HG03354 (cell line): ENCODE measurements around the gene ALDH1A3.

Experiments used
- ATAC-seq: cut with Tn5 transposase; IDR thresholded peaks from one replicate; pipeline ENCODE4 v1.9.1; 2021; ENCODE audit warnings: mild to moderate bottlenecking; ENCODE audit not compliant: unreplicated experiment, poor library complexity, severe bottlenecking

Gene ALDH1A3

DNA sequence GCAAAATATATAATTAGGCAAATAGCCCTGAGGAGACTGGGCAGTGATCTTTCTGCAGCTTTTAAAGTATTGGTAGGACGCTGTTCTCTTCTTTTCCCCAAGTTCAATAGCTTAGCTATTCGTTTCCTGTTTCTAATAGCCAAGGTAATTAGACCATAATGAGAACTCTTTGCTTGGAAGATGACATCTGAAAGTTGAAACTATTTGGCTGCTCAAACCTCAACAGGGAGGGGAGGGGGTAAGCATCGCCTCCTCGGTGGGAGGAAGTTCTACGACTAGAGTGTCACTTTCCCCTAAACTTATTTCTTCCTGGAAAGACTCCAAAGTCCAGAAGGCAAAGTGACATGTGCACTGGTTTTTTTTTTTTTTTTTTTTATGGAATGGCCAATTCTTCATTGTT, 22.8 kb upstream of the ALDH1A3 start:
- ATAC-seq: no peak

DNA sequence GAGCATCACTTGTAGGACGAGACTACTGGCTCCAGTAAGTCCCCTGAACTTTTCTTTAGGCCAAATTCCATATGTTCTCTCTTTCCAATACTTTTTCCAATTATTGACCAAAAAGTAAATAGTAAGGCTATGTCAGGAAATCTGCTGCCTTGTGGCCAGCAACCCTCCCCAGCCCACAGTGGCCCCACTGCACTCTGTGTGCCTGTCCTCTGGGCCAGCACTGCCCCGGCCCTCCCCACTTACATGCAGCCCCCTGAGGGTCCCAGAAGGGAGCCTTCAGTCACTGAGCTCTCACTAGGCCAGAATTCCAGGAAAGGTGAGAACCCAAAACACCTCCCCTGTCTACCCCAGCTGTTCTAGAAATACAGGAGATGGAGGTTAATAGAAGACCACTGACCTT, 21.3 kb upstream of the ALDH1A3 start:
- ATAC-seq: no peak

- ATAC-seq: no peak
These were observed 19.4 kb upstream of the ALDH1A3 start for GRCh38 chr15:100859970-100860828.

DNA sequence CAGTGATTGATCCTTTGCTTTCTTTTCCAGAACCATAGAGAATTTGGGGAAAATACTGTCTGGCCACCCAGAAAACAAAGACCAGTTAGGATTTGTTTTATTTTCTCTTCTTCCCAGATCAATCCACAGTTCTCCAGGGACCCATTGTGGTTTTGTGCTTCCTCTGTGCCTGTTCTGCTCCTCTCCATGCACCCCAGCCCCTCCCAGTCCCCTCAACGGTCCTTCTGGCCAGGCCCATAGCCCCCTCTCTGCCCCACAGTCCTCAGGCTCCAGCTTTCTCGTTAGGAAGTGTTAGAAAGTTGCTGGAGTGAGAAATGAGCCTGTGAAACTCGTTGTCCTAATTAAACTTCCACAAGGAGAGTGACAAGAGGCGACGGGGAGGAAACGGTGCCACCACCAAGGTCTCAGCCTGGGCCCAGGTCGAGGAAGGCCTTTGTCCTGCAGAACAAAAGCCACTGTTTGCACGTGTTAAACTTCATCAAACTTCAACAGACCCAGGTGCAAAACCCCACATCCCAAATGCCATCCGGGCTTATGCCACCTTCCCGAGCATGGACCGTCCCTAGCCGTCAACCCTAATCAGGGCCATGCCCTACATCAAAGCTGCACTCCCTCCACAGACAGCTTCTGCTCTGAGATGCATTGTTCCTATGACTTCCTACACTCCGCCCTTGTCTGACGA, 18.7 kb upstream of the ALDH1A3 start:
- no peak for ATAC-seq

- ATAC-seq: no peak
These were observed 18.1 kb upstream of the ALDH1A3 start for GRCh38 chr15:100861511-100861991.

DNA sequence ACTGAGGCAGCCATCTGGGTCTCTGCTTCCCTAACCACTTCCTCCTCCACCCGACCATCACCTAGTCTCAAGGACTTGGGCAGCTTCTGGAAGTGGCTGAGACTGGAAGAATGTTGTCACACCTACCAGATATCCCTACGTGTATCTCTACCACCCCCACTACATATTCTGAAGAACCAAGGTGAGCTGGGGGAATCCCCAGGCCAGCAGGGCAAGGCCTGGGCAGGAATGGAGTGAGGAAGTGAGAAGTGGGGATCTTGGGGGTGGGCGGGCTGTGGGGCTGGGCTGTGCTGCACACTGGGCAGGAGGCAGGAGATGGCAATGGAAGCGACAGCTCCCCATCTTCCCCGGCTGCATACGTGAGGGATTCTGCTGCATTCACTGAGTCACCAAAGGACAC, 17.5 kb upstream of the ALDH1A3 start:
- ATAC-seq: no peak

- ATAC-seq: no peak
These were observed 16.4 kb upstream of the ALDH1A3 start for GRCh38 chr15:100863075-100863795.

- ATAC-seq: no peak
These were observed 15.8 kb upstream of the ALDH1A3 start for GRCh38 chr15:100863796-100864267.

GRCh38 chr15:100866386-100867330, 13.0 kb upstream of the ALDH1A3 start:
- ATAC-seq: no peak

DNA sequence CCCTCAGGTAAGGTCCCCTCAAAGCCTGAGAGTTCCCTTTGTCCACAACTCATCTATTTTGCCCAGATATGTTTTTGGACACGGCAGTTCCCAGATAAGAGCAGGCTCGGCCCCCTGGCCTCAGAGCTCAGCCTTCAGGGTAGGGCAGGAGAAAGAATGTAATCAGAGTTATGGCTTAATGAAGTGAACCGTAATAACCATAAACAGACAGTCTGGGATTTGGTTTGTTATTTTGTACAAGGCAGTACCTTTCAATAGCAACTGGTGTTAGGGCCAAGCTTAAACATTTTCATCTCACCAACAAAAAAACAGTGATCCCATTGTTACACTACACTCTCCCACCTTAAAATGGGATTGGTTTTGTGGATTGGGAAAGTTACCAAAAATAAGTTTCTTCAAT, 12.2 kb upstream of the ALDH1A3 start:
- ATAC-seq: no peak

DNA sequence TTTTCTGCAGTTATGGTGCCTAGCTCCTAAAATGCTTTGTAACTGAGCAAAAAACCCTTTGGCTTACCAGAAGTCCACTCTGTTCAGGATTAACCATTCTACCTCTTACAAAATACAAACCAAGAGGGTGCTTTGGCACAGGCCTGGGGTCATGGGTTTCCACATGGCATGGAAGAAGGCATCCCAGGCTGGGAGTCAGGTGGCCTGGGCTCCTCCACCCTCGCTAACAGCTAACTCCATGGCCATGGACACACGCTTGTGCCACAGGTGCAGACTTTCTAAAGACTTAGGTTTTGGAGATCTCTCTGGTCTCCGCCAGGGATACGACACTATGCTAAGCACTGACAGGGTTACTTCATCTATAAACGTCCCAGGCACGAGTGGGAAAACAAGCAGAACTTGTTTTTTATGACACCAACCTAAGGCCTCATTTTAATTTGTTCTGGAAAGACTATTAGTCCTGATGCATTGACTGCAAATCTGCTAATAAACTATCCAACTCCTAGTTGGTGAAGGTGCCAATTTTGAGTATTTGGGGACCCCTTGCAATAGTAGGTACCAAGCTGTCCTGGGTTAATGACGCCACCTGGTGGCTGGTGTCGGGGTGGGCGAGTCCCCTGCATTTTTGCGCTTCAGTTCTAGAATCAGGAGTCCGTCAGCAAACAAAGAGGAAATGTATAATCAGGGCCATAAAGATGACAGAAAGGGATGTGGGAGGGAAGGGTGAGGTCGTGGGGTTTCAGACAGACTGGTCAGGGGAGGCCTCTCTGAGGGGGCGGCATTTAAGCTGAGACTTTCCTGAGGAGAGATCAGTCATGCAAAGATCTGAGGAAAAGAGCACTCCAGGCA, 10.3 kb upstream of the ALDH1A3 start:
- no peak for ATAC-seq

GRCh38 chr15:100873029-100873677, 6.5 kb upstream of the ALDH1A3 start:
- peak; percentile 76 for ATAC-seq

DNA sequence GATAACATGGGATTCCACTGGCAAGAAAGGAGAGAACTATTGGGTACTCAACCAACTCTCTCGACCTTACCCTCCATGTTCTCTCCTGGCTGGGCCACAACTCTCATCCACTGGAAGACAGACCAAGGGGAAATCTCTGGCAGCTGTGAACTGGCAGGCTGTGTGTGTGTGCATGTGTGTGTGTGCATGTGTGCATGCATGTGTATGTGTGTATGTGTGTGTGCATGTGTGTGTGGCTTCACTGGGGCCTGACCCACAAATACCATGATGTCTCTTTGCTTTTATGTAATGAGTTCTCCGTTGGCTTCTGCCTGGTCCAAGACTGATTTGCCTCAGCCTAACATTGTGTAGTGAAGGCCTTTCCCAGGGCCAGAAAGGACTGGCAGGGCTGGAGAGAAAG, 4.1 kb upstream of the ALDH1A3 start:
- ATAC-seq: no peak

- ATAC-seq: no peak
These were observed 3.7 kb upstream of the ALDH1A3 start for GRCh38 chr15:100875976-100876375.

DNA sequence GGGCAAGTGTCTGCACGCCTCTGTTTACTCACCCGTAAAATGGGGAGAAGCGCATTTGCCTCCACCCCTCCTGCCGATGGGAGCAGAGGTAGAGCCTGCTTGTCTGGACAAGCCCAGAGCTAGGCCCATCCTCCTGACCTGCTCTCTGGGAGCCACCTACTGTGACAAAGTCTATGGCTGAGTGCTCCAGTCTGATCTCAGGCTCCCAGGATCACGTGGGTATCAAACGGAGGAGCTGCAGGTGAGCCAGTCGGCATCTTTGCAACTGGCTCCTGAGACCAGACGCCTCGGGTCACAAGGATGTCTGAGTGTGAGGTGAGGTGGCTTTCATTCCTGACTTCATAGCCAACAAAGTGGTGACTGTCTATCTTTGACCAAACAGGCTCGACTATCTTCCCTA, 2.1 kb upstream of the ALDH1A3 start:
- no peak for ATAC-seq

DNA sequence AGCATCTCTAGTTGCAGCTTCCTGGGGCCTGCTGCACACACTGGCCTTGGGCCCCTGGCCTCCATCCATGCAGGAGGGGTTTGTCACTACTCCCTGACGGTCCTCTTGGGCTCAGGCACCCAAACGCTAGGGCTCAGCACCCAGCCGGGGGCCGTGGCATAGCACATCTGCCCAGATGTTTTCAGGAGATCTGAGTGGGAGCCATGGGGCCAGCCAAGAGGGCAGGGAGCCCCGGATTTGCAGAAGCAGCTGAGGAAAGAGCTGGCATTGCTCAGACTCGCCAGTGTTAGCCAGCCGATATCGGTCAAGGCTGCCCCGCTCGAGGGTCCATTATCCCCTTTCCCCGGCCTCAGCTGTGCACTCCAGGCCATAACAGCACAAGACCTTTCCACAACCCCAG, 1.5 kb upstream of the ALDH1A3 start:
- ATAC-seq: no peak

- ATAC-seq: no peak
These were observed 983 bp upstream of the ALDH1A3 start for GRCh38 chr15:100878648-100879047.

- ATAC-seq: peak; percentile 37
These were observed 569 bp upstream of the ALDH1A3 start for GRCh38 chr15:100879061-100879463.
